Uterus (tissue), 2 donors: ENCODE measurements around the gene USP22.

Experiments
- POLR2A ChIP-seq, 2 donors: fragments of 450-650 bp; IDR thresholded peaks; one replicate each; pipeline ENCODE4 v1.6.1; 2016; ENCODE audit warnings: antibody characterized with exemption in 2 of 2, mild to moderate bottlenecking in 1 of 2, moderate library complexity in 1 of 2
- TF ChIP-seq, protein P1 (sequence below), 4 experiments: fragments of 200-600 bp in 2 of 4; fragments of 450-650 bp in 2 of 4; sonication (generic) in 2 of 4; IDR thresholded peaks; one replicate each; pipeline ENCODE4 v1.5.1; 2016 to 2019; ENCODE audit warnings: antibody characterized with exemption in 4 of 4, mild to moderate bottlenecking in 2 of 4, moderate library complexity in 1 of 4

DNA sequence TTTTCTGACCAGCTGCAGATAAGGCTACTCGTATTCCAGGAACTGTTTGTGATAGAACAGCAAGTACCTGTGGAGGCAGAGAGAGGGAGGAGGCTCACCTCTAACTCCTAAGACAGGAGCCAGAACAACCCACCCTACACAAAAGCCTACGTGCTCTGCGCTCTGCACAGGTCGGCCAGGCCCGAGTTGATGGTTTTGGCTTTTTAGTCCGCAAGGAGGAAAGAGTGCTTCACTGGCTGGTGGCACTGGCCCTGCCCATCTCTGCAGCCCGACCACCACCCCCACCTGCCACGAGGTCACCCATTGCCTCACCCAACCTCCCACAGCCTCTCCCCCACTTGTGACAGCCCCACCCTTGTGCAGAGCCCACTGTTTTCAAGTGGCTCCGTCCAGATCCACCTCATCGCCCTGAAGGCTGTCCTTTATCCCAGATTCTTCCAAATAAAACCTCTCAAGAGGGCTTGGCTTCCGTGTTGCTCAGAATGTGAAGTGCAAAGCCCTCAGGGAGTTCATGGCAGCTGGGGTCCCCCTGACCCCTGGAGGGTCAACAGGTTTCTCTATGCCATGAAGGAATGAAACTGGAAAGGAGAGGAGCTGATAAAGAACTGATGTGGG lies 39.7 kb downstream of the USP22 start:
- TF ChIP-seq, protein P1, sequence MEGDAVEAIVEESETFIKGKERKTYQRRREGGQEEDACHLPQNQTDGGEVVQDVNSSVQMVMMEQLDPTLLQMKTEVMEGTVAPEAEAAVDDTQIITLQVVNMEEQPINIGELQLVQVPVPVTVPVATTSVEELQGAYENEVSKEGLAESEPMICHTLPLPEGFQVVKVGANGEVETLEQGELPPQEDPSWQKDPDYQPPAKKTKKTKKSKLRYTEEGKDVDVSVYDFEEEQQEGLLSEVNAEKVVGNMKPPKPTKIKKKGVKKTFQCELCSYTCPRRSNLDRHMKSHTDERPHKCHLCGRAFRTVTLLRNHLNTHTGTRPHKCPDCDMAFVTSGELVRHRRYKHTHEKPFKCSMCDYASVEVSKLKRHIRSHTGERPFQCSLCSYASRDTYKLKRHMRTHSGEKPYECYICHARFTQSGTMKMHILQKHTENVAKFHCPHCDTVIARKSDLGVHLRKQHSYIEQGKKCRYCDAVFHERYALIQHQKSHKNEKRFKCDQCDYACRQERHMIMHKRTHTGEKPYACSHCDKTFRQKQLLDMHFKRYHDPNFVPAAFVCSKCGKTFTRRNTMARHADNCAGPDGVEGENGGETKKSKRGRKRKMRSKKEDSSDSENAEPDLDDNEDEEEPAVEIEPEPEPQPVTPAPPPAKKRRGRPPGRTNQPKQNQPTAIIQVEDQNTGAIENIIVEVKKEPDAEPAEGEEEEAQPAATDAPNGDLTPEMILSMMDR (IDR thresholded peaks at IDR 0.05) = no peak
- no peak for TF ChIP-seq POLR2A (IDR thresholded peaks at IDR 0.05)
